Osteocyte (in vitro differentiated cells): ENCODE measurements around the gene COQ8B. TPM values are rescaled to one million over a fixed set of nuclear protein-coding genes. Genes with fewer than 3 reads are reported as not detected.

Experiments
- DNase-seq: peaks from one replicate; pipeline ENCODE4 v3.0.0; 2021; ENCODE audit warnings: mixed read lengths; ENCODE audit not compliant: unreplicated experiment; ENCODE audit errors: extremely low spot score
- H3K27ac Mint-ChIP-seq: one replicate; pipeline ENCODE4 v1.8.0; 2021; ENCODE audit warnings: mild to moderate bottlenecking, mixed read lengths; ENCODE audit not compliant: unreplicated experiment
- H3K27me3 Mint-ChIP-seq: one replicate; pipeline ENCODE4 v1.8.0; 2021; ENCODE audit warnings: mixed read lengths; ENCODE audit not compliant: unreplicated experiment
- H3K36me3 Mint-ChIP-seq: one replicate; pipeline ENCODE4 v1.8.0; 2021; ENCODE audit warnings: mixed read lengths; ENCODE audit not compliant: unreplicated experiment
- H3K4me1 Mint-ChIP-seq: one replicate; pipeline ENCODE4 v1.8.0; 2021; ENCODE audit warnings: mixed read lengths; ENCODE audit not compliant: unreplicated experiment
- H3K4me3 Mint-ChIP-seq: one replicate; pipeline ENCODE4 v1.8.0; 2021; ENCODE audit warnings: mild to moderate bottlenecking, moderate library complexity, mixed read lengths; ENCODE audit not compliant: unreplicated experiment
- H3K9me3 Mint-ChIP-seq: one replicate; pipeline ENCODE4 v1.8.0; 2021; ENCODE audit warnings: mixed read lengths; ENCODE audit not compliant: unreplicated experiment
- CTCF ChIP-seq: fragments of 200-600 bp; sonication (generic); IDR thresholded peaks from 2 replicates; pipeline ENCODE4 v1.5.0; 2021; ENCODE audit warnings: antibody characterized with exemption, mild to moderate bottlenecking, moderate library complexity
- total RNA-seq: library from RNA; stranded (reverse); gene quantifications from 2 replicates; pipeline ENCODE4 v1.2.1, GENCODE V29; 2021

Gene COQ8B
- total RNA-seq, 1 donor from 2014 or later = 42.0 TPM

GRCh38 chr19:40682431-40682964 is 34.2 kb downstream of the COQ8B start:
- Mint-ChIP-seq H3K4me3 (no peak overlapping the region), H3K27ac (no peak overlapping the region), H3K36me3 (peaks cover 44% of the 10 kb centered on the region), H3K4me1 (no peaks in the 10 kb centered on the region), H3K27me3 (no peaks in the 10 kb centered on the region), H3K9me3 (no peaks in the 10 kb centered on the region)
- no peak for DNase-seq
- TF ChIP-seq CTCF = no peak

GRCh38 chr19:40681039-40681438 is 35.6 kb downstream of the COQ8B start:
- Mint-ChIP-seq H3K4me1 (no peaks in the 10 kb centered on the region), H3K36me3 (peaks cover 46% of the 10 kb centered on the region), H3K27ac (no peak overlapping the region), H3K4me3 (no peak overlapping the region), H3K9me3 (no peaks in the 10 kb centered on the region), H3K27me3 (no peaks in the 10 kb centered on the region)
- no peak for TF ChIP-seq CTCF
- no peak for DNase-seq

- peaks cover 30% of the 10 kb centered on the region for H3K36me3 Mint-ChIP-seq
- no peak overlapping the region for H3K4me3 Mint-ChIP-seq
- H3K4me1 Mint-ChIP-seq = no peaks in the 10 kb centered on the region
- no peaks in the 10 kb centered on the region for H3K27me3 Mint-ChIP-seq
- H3K27ac Mint-ChIP-seq = no peak overlapping the region
- TF ChIP-seq CTCF = no peak
- H3K9me3 Mint-ChIP-seq = no peaks in the 10 kb centered on the region
- no peak for DNase-seq
Measured at GRCh38 chr19:40677156-40677555, 39.5 kb downstream of the COQ8B start.

- no peak for DNase-seq
- TF ChIP-seq CTCF = no peak
- H3K27ac Mint-ChIP-seq = no peak overlapping the region
- H3K36me3 Mint-ChIP-seq = peaks cover 42% of the 10 kb centered on the region
- no peaks in the 10 kb centered on the region for H3K27me3 Mint-ChIP-seq
- H3K4me1 Mint-ChIP-seq = no peaks in the 10 kb centered on the region
- no peaks in the 10 kb centered on the region for H3K9me3 Mint-ChIP-seq
- no peak overlapping the region for H3K4me3 Mint-ChIP-seq
Measured at GRCh38 chr19:40674291-40674690, 42.4 kb downstream of the COQ8B start.

GRCh38 chr19:40673397-40673796 is 43.3 kb downstream of the COQ8B start:
- no peak overlapping the region for H3K27ac Mint-ChIP-seq
- H3K4me1 Mint-ChIP-seq = no peaks in the 10 kb centered on the region
- DNase-seq = no peak
- H3K27me3 Mint-ChIP-seq = no peaks in the 10 kb centered on the region
- H3K9me3 Mint-ChIP-seq = no peaks in the 10 kb centered on the region
- TF ChIP-seq CTCF = no peak
- H3K36me3 Mint-ChIP-seq = peaks cover 47% of the 10 kb centered on the region
- H3K4me3 Mint-ChIP-seq = no peak overlapping the region
